Psoas muscle (tissue), 8 donors: Measurements from ENCODE around the gene MTSS2. TPM values are rescaled to one million over a fixed set of nuclear protein-coding genes. Genes with fewer than 3 reads are reported as not detected.

Source experiments
- ATAC-seq, 4 donors: fragments of 200-7000 bp; cut with Tn5 transposase; one replicate each; pipeline ENCODE4 v1.9.1; 2020; ENCODE audit warnings: moderate library complexity in 3 of 4, mild to moderate bottlenecking in 2 of 4
- DNase-seq, 2 donors: peaks; one replicate each; pipeline ENCODE4 v3.0.0-alpha.2; 2020
- H3K27ac ChIP-seq: fragments of 200-600 bp; one replicate; pipeline ENCODE4 v1.8.0; 2022
- H3K27me3 ChIP-seq, 3 donors: fragments of 200-600 bp in 1 of 3; one replicate each; pipeline versions ENCODE4 v1.6.1 to v1.8.0; 2013 to 2022; ENCODE audit warnings: low read length in 2 of 3, mild to moderate bottlenecking in 2 of 3, moderate library complexity in 1 of 3; ENCODE audit not compliant: insufficient read depth in 3 of 3
- H3K36me3 ChIP-seq, 2 donors: fragments of 200-600 bp in 1 of 2; one replicate each; pipeline versions ENCODE4 v1.6.1 to v1.8.0; 2013 to 2022; ENCODE audit warnings: low read depth in 1 of 2, mild to moderate bottlenecking in 1 of 2, moderate library complexity in 1 of 2; ENCODE audit not compliant: insufficient read depth in 1 of 2
- H3K4me1 ChIP-seq: fragments of 200-600 bp; one replicate; pipeline ENCODE4 v1.8.0; 2022
- H3K4me3 ChIP-seq: fragments of 200-600 bp; one replicate; pipeline ENCODE4 v1.8.0; 2022; ENCODE audit warnings: mild to moderate bottlenecking
- H3K9me3 ChIP-seq: fragments of 200-600 bp; one replicate; pipeline ENCODE4 v1.8.0; 2022
- WGBS, 3 donors: extraction: QIAGEN DNeasy Blood & Tissue Kit; methylation state at CpG; one replicate each; pipeline versions ENCODE4 v1.1.6 to v1.1.7; 2013; 5-methylcytosine and 5-hydroxymethylcytosine counted together
- intact Hi-C, 2 donors: fragments of 100-400 bp; cut with DNase I; formaldehyde crosslinking; loops; one replicate each; pipeline versions ENCODE4 v1.11.0 to v1.14.2; 2022
- polyA plus RNA-seq, 3 donors: library from polyadenylated mRNA; stranded (reverse); fragments of 200-250 nt; gene quantifications; one replicate each; pipeline ENCODE4 v1.2.3, GENCODE V29; 2013
- total RNA-seq, 4 donors: library from RNA; stranded (reverse); fragmentation: NEBNext Ultra II Directional in 2 of 4; extraction: Animal tissue kit (Norgen Biotek cat#: 25700) in 2 of 4; gene quantifications; one replicate each; pipeline versions ENCODE4 v1.2.1 to v1.2.4, GENCODE V29; 2021 to 2023
- TF ChIP-seq, protein P1 (sequence below): fragments of 200-600 bp; IDR thresholded peaks from one replicate; pipeline ENCODE4 v1.8.0; 2022; ENCODE audit warnings: antibody characterized with exemption
- donor health status: healthy with polysubstance abuse.
- donor health status: DM: no; HTN: no; CAD: no; lungs with moderate emphysema.
- donor health status: Bipolar disorder and iron deficiency.
- donor health status: healthy.
- donor health status: DM: yes; HTN: yes; CAD: no.
- donor health status: DM: no; HTN: no; CAD: no.
- donor health status: DM: no; HTN: no; CAD: no.
- donor health status: DM: yes; HTN: yes; CAD: no.

MTSS2 gene
- total and polyA plus RNA-seq, 7 donors = 50.0 to 166 (median 107) TPM

DNA sequence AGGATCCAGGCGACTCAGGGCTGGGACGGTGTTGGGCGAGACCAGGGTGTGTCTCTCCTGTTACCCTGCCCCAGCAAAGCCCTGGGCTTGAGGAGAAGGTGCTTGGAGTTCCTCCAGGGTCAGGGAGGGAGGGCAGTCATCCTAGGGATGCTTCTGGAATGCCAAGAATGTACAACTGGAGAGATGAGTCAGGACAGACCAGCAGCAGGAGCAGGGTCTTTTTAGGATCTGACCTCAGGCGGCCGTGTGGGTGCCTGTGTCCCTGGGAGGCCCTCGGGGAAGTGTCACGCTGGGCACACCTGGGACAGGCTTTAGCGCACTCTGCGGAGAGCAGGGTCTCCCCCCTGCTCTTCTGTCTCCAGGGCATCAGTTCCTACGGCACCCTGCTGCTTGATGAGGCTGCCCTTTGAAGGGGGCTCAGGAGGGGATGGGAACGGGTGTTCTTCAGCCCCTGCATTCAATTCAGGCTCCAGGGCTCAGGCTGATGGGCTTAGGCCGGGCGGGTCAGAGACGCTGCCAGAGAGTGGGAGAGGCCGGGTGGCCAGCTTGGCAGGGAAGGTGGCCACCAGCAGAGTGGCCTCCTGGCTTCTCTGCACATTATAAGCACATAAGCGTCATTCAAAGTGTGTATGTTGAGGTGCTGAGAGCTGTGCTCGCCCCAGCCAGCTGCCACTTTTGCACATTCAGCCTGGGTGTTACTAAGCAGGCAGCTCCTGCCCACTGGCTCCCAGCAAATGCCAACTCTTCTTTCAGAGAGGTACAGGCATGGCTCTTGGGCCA lies 8.4 kb upstream of the MTSS2 start:
- no peaks in the 10 kb centered on the region for H3K36me3 ChIP-seq
- no peaks in the 10 kb centered on the region for H3K9me3 ChIP-seq
- intact Hi-C loops = no loop called here
- ATAC-seq (peak; percentile 29 to 74 (median 68)), DNase-seq (peak; percentile 54 to 82)
- peak overlapping the region; percentile 15 for H3K4me3 ChIP-seq
- H3K27ac ChIP-seq = peak overlapping the region; percentile 86
- H3K4me1 ChIP-seq = peaks cover 97% of the 10 kb centered on the region
- 47 to 65% (median 57%) methylated on average over 17 of the region's 17 CpGs for WGBS, 3 donors
- TF ChIP-seq, protein P1, sequence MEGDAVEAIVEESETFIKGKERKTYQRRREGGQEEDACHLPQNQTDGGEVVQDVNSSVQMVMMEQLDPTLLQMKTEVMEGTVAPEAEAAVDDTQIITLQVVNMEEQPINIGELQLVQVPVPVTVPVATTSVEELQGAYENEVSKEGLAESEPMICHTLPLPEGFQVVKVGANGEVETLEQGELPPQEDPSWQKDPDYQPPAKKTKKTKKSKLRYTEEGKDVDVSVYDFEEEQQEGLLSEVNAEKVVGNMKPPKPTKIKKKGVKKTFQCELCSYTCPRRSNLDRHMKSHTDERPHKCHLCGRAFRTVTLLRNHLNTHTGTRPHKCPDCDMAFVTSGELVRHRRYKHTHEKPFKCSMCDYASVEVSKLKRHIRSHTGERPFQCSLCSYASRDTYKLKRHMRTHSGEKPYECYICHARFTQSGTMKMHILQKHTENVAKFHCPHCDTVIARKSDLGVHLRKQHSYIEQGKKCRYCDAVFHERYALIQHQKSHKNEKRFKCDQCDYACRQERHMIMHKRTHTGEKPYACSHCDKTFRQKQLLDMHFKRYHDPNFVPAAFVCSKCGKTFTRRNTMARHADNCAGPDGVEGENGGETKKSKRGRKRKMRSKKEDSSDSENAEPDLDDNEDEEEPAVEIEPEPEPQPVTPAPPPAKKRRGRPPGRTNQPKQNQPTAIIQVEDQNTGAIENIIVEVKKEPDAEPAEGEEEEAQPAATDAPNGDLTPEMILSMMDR = no peak
- no peaks in the 10 kb centered on the region for H3K27me3 ChIP-seq

DNA sequence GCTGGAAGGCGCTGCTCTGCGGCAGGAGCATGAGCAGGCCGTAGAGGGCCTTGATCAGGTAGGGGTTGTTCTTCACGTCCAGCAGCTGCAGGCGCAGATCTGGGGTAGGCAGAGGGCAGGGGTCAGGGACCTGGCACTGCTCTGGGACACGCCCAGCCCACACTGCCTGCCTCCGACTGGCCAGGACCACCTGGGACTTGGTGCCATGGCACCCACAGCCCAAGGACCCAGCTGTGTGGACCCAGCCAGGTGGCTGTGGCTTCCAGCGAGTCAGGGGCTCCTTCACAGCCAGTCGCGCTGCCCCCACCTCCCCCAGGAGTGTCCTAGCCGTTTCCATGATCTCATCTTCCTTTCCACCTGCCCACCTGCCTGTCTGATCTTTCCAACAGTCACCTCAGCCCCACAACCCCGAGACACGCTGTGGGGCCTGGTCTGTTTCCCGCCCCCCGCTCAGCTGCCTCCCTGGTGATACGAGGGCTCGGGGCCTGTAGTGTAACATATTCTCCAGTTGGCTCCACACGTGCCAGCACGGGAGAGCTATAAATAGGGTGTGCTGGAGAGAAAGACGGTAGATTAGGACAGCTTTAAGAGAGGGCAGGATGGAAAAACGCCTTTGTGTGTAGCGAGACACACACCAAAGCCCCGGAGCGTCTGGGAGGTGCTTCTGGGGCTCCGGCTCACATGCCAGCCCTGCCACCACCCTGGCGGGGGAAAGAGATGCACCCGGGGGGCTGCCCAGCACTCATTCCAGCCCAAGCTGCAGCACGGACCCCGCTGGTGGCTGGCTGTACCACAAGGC lies 7.2 kb upstream of the MTSS2 start:
- TF ChIP-seq, protein P1 = no peak
- Histone ChIP-seq H3K4me3 (peak overlapping the region; percentile 15), H3K36me3 (no peaks in the 10 kb centered on the region), H3K27ac (peak overlapping the region; percentile 86), H3K27me3 (no peaks in the 10 kb centered on the region), H3K9me3 (no peaks in the 10 kb centered on the region), H3K4me1 (peaks cover 100% of the 10 kb centered on the region)
- DNase-seq (peak; percentile 44 to 83), ATAC-seq (peak; percentile 45 to 72 (median 50))
- intact Hi-C loops = no loop called here
- 48 to 52% (median 48%) methylated on average over 28 to 29 of the region's 29 CpGs for WGBS, 3 donors

DNA sequence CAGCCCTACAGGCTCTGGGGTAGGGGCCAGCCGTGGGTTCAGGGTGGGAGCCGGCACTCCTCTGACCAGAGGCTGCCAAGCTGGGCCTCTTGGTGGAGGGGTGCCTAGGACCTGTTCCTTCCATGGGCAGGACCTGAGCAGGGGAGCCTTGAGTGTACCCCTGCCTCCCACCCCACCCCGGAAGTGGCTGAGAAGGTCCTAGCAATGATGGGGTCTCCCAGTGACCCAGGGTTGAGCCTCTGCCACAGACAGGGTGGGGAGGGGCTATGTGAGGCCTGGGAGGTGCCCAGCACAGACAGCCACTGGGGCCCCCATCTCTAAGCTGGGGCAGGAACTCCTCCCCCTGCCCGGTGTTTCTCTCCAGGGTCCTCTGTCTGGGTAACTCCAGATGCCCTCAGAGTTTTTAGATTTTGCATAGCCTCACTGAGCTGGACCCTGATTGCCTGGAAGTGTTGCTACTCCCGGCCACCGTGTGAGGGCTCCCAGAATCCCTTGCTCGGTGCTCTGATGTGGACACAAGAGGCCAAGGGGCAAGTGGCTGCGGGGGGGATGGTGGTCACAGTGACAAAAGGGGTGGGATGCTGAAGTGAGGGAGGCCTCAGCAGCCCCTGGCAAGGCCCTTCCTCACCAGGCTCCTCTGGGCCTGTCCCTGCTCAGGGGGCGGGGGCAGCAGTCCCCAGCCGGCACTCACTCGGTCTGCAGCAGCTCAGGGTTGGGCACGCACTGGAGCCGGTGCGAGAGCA lies 6.4 kb upstream of the MTSS2 start:
- Histone ChIP-seq H3K9me3 (no peaks in the 10 kb centered on the region), H3K36me3 (no peaks in the 10 kb centered on the region), H3K27me3 (no peaks in the 10 kb centered on the region), H3K27ac (peak overlapping the region; percentile 86), H3K4me3 (no peak overlapping the region), H3K4me1 (peaks cover 100% of the 10 kb centered on the region)
- 54 to 57% (median 54%) methylated on average over 14 of the region's 14 CpGs for WGBS, 3 donors
- TF ChIP-seq, protein P1 = no peak
- ATAC-seq (peak in 1 of 4 donors; percentile 2), DNase-seq (peak; percentile 26 to 69)
- intact Hi-C loops = no loop called here

- DNase-seq = peak; percentile 84 to 88
- Histone ChIP-seq H3K4me3 (no peak overlapping the region), H3K36me3 (no peaks in the 10 kb centered on the region), H3K4me1 (peaks cover 100% of the 10 kb centered on the region), H3K9me3 (no peaks in the 10 kb centered on the region), H3K27ac (peak overlapping the region; percentile 86), H3K27me3 (no peaks in the 10 kb centered on the region)
- ATAC-seq = peak; percentile 7 to 32 (median 17)
- WGBS, 3 donors = 43 to 54% (median 44%) methylated on average over 25 to 26 of the region's 26 CpGs
- intact Hi-C loops = no loop called here
- TF ChIP-seq, protein P1 = no peak
Observed at GRCh38 chr16:70691223-70692129, 5.6 kb upstream of the MTSS2 start.
